ENCODE results near the gene IL17A. TPM values are rescaled to one million over a fixed set of nuclear protein-coding genes. Genes with fewer than 3 reads are reported as not detected.

The IL17A gene
- total and polyA plus RNA-seq, 2 donors = 0.05 to 0.21 TPM

- no peak overlapping the region for H3K27ac ChIP-seq (ENCODE audit: low read depth in 1 of 2, low read length in 1 of 2)
- H3K27me3 ChIP-seq (ENCODE audit: control insufficient read depth in 2 of 2, insufficient read depth in 1 of 2, low read length in 1 of 2) = no peaks in the 10 kb centered on the region
- H3K4me1 ChIP-seq (ENCODE audit: control insufficient read depth in 2 of 2, insufficient read depth in 2 of 2, low read length in 2 of 2) = peaks cover 0 to 4% of the 10 kb centered on the region in 2 donors
- H3K9me3 ChIP-seq (ENCODE audit: control insufficient read depth in 2 of 2, insufficient read depth in 1 of 2, low read length in 1 of 2) = no peaks in the 10 kb centered on the region
- no peak overlapping the region for H3K4me3 ChIP-seq (ENCODE audit: low read length in 2 of 2)
- peak in 2 of 9 donors; percentile 21 to 41 for DNase-seq (ENCODE audit: low read depth in 6 of 9, low spot score in 9 of 9)
- no peaks in the 10 kb centered on the region for H3K36me3 ChIP-seq (ENCODE audit: control insufficient read depth in 2 of 2, insufficient read depth in 2 of 2, low read length in 1 of 2)
- 5% methylated on average over 3 of the region's 3 CpGs for WGBS
These were observed 35.1 kb downstream of the IL17A start for GRCh38 chr6:52221302-52221701.

- DNase-seq (ENCODE audit: low read depth in 6 of 9, low spot score in 9 of 9) = peak in 1 of 9 donors; percentile 20
- Histone ChIP-seq H3K4me3 (ENCODE audit: low read length in 2 of 2) (no peak overlapping the region), H3K27me3 (ENCODE audit: control insufficient read depth in 2 of 2, insufficient read depth in 1 of 2, low read length in 1 of 2) (no peaks in the 10 kb centered on the region), H3K27ac (ENCODE audit: low read depth in 1 of 2, low read length in 1 of 2) (no peak overlapping the region), H3K9me3 (ENCODE audit: control insufficient read depth in 2 of 2, insufficient read depth in 1 of 2, low read length in 1 of 2) (no peaks in the 10 kb centered on the region), H3K36me3 (ENCODE audit: control insufficient read depth in 2 of 2, insufficient read depth in 2 of 2, low read length in 1 of 2) (no peaks in the 10 kb centered on the region), H3K4me1 (ENCODE audit: control insufficient read depth in 2 of 2, insufficient read depth in 2 of 2, low read length in 2 of 2) (no peaks in the 10 kb centered on the region)
- 87% methylated on average over 1 of the region's 1 CpG for WGBS
These were observed 41.3 kb downstream of the IL17A start for GRCh38 chr6:52227495-52227894.

- WGBS = 95% methylated on average over 1 of the region's 1 CpG
- H3K36me3 ChIP-seq (ENCODE audit: control insufficient read depth in 2 of 2, insufficient read depth in 2 of 2, low read length in 1 of 2) = no peaks in the 10 kb centered on the region
- H3K4me1 ChIP-seq (ENCODE audit: control insufficient read depth in 2 of 2, insufficient read depth in 2 of 2, low read length in 2 of 2) = no peaks in the 10 kb centered on the region
- H3K9me3 ChIP-seq (ENCODE audit: control insufficient read depth in 2 of 2, insufficient read depth in 1 of 2, low read length in 1 of 2) = no peaks in the 10 kb centered on the region
- no peak for DNase-seq (ENCODE audit: low read depth in 6 of 9, low spot score in 9 of 9)
- H3K4me3 ChIP-seq (ENCODE audit: low read length in 2 of 2) = no peak overlapping the region
- no peaks in the 10 kb centered on the region for H3K27me3 ChIP-seq (ENCODE audit: control insufficient read depth in 2 of 2, insufficient read depth in 1 of 2, low read length in 1 of 2)
- no peak overlapping the region for H3K27ac ChIP-seq (ENCODE audit: low read depth in 1 of 2, low read length in 1 of 2)
These were observed 44.5 kb downstream of the IL17A start for GRCh38 chr6:52230685-52231084.

GRCh38 chr6:52231406-52232127 is 45.4 kb downstream of the IL17A start:
- H3K9me3 ChIP-seq (ENCODE audit: control insufficient read depth in 2 of 2, insufficient read depth in 1 of 2, low read length in 1 of 2) = no peaks in the 10 kb centered on the region
- H3K4me1 ChIP-seq (ENCODE audit: control insufficient read depth in 2 of 2, insufficient read depth in 2 of 2, low read length in 2 of 2) = no peaks in the 10 kb centered on the region
- H3K36me3 ChIP-seq (ENCODE audit: control insufficient read depth in 2 of 2, insufficient read depth in 2 of 2, low read length in 1 of 2) = no peaks in the 10 kb centered on the region
- DNase-seq (ENCODE audit: low read depth in 6 of 9, low spot score in 9 of 9) = no peak
- H3K27me3 ChIP-seq (ENCODE audit: control insufficient read depth in 2 of 2, insufficient read depth in 1 of 2, low read length in 1 of 2) = no peaks in the 10 kb centered on the region
- no peak overlapping the region for H3K4me3 ChIP-seq (ENCODE audit: low read length in 2 of 2)
- WGBS = 57% methylated on average over 8 of the region's 8 CpGs
- H3K27ac ChIP-seq (ENCODE audit: low read depth in 1 of 2, low read length in 1 of 2) = no peak overlapping the region

GRCh38 chr6:52233005-52233404 is 46.8 kb downstream of the IL17A start:
- Histone ChIP-seq H3K27ac (ENCODE audit: low read depth in 1 of 2, low read length in 1 of 2) (no peak overlapping the region), H3K9me3 (ENCODE audit: control insufficient read depth in 2 of 2, insufficient read depth in 1 of 2, low read length in 1 of 2) (no peaks in the 10 kb centered on the region), H3K36me3 (ENCODE audit: control insufficient read depth in 2 of 2, insufficient read depth in 2 of 2, low read length in 1 of 2) (no peaks in the 10 kb centered on the region), H3K27me3 (ENCODE audit: control insufficient read depth in 2 of 2, insufficient read depth in 1 of 2, low read length in 1 of 2) (no peaks in the 10 kb centered on the region), H3K4me1 (ENCODE audit: control insufficient read depth in 2 of 2, insufficient read depth in 2 of 2, low read length in 2 of 2) (no peaks in the 10 kb centered on the region), H3K4me3 (ENCODE audit: low read length in 2 of 2) (no peak overlapping the region)
- DNase-seq (ENCODE audit: low read depth in 6 of 9, low spot score in 9 of 9) = no peak
- WGBS = 80% methylated on average over 4 of the region's 4 CpGs

GRCh38 chr6:52233975-52234823 is 48.0 kb downstream of the IL17A start:
- H3K36me3 ChIP-seq (ENCODE audit: control insufficient read depth in 2 of 2, insufficient read depth in 2 of 2, low read length in 1 of 2) = no peaks in the 10 kb centered on the region
- WGBS = 71% methylated on average over 15 of the region's 15 CpGs
- no peak overlapping the region for H3K4me3 ChIP-seq (ENCODE audit: low read length in 2 of 2)
- no peaks in the 10 kb centered on the region for H3K4me1 ChIP-seq (ENCODE audit: control insufficient read depth in 2 of 2, insufficient read depth in 2 of 2, low read length in 2 of 2)
- no peaks in the 10 kb centered on the region for H3K27me3 ChIP-seq (ENCODE audit: control insufficient read depth in 2 of 2, insufficient read depth in 1 of 2, low read length in 1 of 2)
- H3K9me3 ChIP-seq (ENCODE audit: control insufficient read depth in 2 of 2, insufficient read depth in 1 of 2, low read length in 1 of 2) = no peaks in the 10 kb centered on the region
- DNase-seq (ENCODE audit: low read depth in 6 of 9, low spot score in 9 of 9) = peak in 1 of 9 donors; percentile 21
- no peak overlapping the region for H3K27ac ChIP-seq (ENCODE audit: low read depth in 1 of 2, low read length in 1 of 2)

Other genes with a start within 250 kb of the IL17A start
- gene PKHD1, start 98.8 kb upstream of the IL17A start, total RNA-seq = 0.05 TPM
- gene PKHD1, start 98.8 kb upstream of the IL17A start, polyA plus RNA-seq = 0.02 TPM
- 0.24 TPM for gene IL17F, start 58.1 kb downstream of the IL17A start, total RNA-seq
- 0.96 TPM for gene IL17F, start 58.1 kb downstream of the IL17A start, polyA plus RNA-seq
- gene MCM3, start 98.4 kb downstream of the IL17A start, total RNA-seq = 137 TPM
- gene MCM3, start 98.4 kb downstream of the IL17A start, polyA plus RNA-seq = 26.9 TPM
- gene PAQR8, start 175.8 kb downstream of the IL17A start, total RNA-seq = 7.9 TPM
- gene PAQR8, start 175.8 kb downstream of the IL17A start, polyA plus RNA-seq = 11.3 TPM
- gene EFHC1, start 234.0 kb downstream of the IL17A start, total RNA-seq = 27.8 TPM
- gene EFHC1, start 234.0 kb downstream of the IL17A start, polyA plus RNA-seq = 75.6 TPM

All from thymus (tissue), 11 donors.